ENCODE results near the gene AATK.
"Not testable (repeated sequence)": the region's sequence is repeated elsewhere in the genome, so short reads cannot be mapped to it uniquely, and the experiment has no call there.

AATK gene

GRCh38 chr17:81150377-81151077, 15.5 kb downstream of the AATK start:
- TF ChIP-seq Cebpa-rat (IDR thresholded peaks at IDR 0.05): no peak
- Histone ChIP-seq H4K20me1 (no peaks in the 10 kb centered on the region), H3K4me1 (peaks cover 57% of the 10 kb centered on the region), H3K9me3 (no peaks in the 10 kb centered on the region), H3K27me3 (0 out of 2 replicates have a peak, but pooled peaks cover 7% of the 10 kb centered on the region), H3K36me3 (no peaks in the 10 kb centered on the region), H3K4me2 (peak overlapping the region; percentile 44; the same call in 1 of the 2 replicates), H3K27ac (no peak overlapping the region), H3K4me3 (no peak overlapping the region), H3K9ac (no peak overlapping the region)

- 0 out of 2 replicates have a peak, but pooled peaks cover 7% of the 10 kb centered on the region for H3K27me3 ChIP-seq
- H3K9ac ChIP-seq: no peak overlapping the region
- TF ChIP-seq Cebpa-rat (IDR thresholded peaks at IDR 0.05): no peak
- no peaks in the 10 kb centered on the region for H3K9me3 ChIP-seq
- no peak overlapping the region for H3K27ac ChIP-seq
- H4K20me1 ChIP-seq: no peaks in the 10 kb centered on the region
- no peak overlapping the region for H3K4me3 ChIP-seq
- H3K4me2 ChIP-seq: peak overlapping the region; percentile 71
- no peaks in the 10 kb centered on the region for H3K36me3 ChIP-seq
- peaks cover 70% of the 10 kb centered on the region for H3K4me1 ChIP-seq
Observed at GRCh38 chr17:81148986-81149533, 17.0 kb downstream of the AATK start.

- Histone ChIP-seq H3K4me1 (peaks cover 70% of the 10 kb centered on the region), H3K4me3 (no peak overlapping the region), H3K27me3 (0 out of 2 replicates have a peak, but pooled peaks cover 7% of the 10 kb centered on the region), H3K9me3 (no peaks in the 10 kb centered on the region), H3K27ac (no peak overlapping the region), H3K36me3 (no peaks in the 10 kb centered on the region), H3K9ac (no peak overlapping the region), H4K20me1 (no peaks in the 10 kb centered on the region), H3K4me2 (peak overlapping the region; percentile 71)
- TF ChIP-seq Cebpa-rat (IDR thresholded peaks at IDR 0.05): no peak
Observed at GRCh38 chr17:81148571-81148970, 17.4 kb downstream of the AATK start.

- Histone ChIP-seq H3K36me3 (no peaks in the 10 kb centered on the region), H3K9ac (no peak overlapping the region), H4K20me1 (no peaks in the 10 kb centered on the region), H3K4me2 (no peak overlapping the region), H3K9me3 (no peaks in the 10 kb centered on the region), H3K27ac (no peak overlapping the region), H3K4me1 (peaks cover 70% of the 10 kb centered on the region), H3K27me3 (0 out of 2 replicates have a peak, but pooled peaks cover 7% of the 10 kb centered on the region), H3K4me3 (no peak overlapping the region)
- no peak for TF ChIP-seq Cebpa-rat (IDR thresholded peaks at IDR 0.05)
Observed at GRCh38 chr17:81147701-81148100, 18.3 kb downstream of the AATK start.

GRCh38 chr17:81146208-81146607, 19.8 kb downstream of the AATK start:
- not testable (repeated sequence) for H3K36me3 ChIP-seq, H3K27me3 ChIP-seq, H4K20me1 ChIP-seq, H3K4me3 ChIP-seq, H3K4me2 ChIP-seq, H3K9me3 ChIP-seq, H3K9ac ChIP-seq, H3K27ac ChIP-seq
- peaks cover 71% of the 10 kb centered on the region for H3K4me1 ChIP-seq

- Histone ChIP-seq H3K9ac (0 out of 2 replicates have a peak overlapping the region, but pooled peaks have one; percentile 41), H3K36me3 (no peaks in the 10 kb centered on the region), H3K9me3 (no peaks in the 10 kb centered on the region), H3K27ac (no peak overlapping the region), H4K20me1 (no peaks in the 10 kb centered on the region), H3K4me3 (no peak overlapping the region), H3K4me1 (peaks cover 76% of the 10 kb centered on the region), H3K27me3 (no peaks in the 10 kb centered on the region), H3K4me2 (peak overlapping the region; percentile 91)
- TF ChIP-seq Cebpa-rat (IDR thresholded peaks at IDR 0.05): no peak
Observed at GRCh38 chr17:81144423-81144781, 21.6 kb downstream of the AATK start.

- Histone ChIP-seq H3K4me3 (no peak overlapping the region), H3K4me1 (peaks cover 76% of the 10 kb centered on the region), H3K9ac (0 out of 2 replicates have a peak overlapping the region, but pooled peaks have one; percentile 41), H3K9me3 (no peaks in the 10 kb centered on the region), H4K20me1 (no peaks in the 10 kb centered on the region), H3K27ac (no peak overlapping the region), H3K27me3 (no peaks in the 10 kb centered on the region), H3K36me3 (no peaks in the 10 kb centered on the region), H3K4me2 (peak overlapping the region; percentile 91)
- no peak for TF ChIP-seq Cebpa-rat (IDR thresholded peaks at IDR 0.05)
Observed at GRCh38 chr17:81143717-81144422, 22.2 kb downstream of the AATK start.

GRCh38 chr17:81143200-81143527, 22.9 kb downstream of the AATK start:
- no peaks in the 10 kb centered on the region for H3K27me3 ChIP-seq
- peak overlapping the region; percentile 62 for H3K27ac ChIP-seq
- no peak overlapping the region for H3K4me3 ChIP-seq
- H3K4me1 ChIP-seq: peaks cover 70% of the 10 kb centered on the region
- no peak for TF ChIP-seq Cebpa-rat (IDR thresholded peaks at IDR 0.05)
- no peaks in the 10 kb centered on the region for H3K9me3 ChIP-seq
- no peaks in the 10 kb centered on the region for H4K20me1 ChIP-seq
- H3K4me2 ChIP-seq: peak overlapping the region; percentile 91
- no peaks in the 10 kb centered on the region for H3K36me3 ChIP-seq
- H3K9ac ChIP-seq: no peak overlapping the region

- no peak for TF ChIP-seq Cebpa-rat (IDR thresholded peaks at IDR 0.05)
- H3K4me1 ChIP-seq: peaks cover 69% of the 10 kb centered on the region
- no peaks in the 10 kb centered on the region for H3K36me3 ChIP-seq
- no peaks in the 10 kb centered on the region for H3K9me3 ChIP-seq
- no peaks in the 10 kb centered on the region for H4K20me1 ChIP-seq
- peak overlapping the region; percentile 91 for H3K4me2 ChIP-seq
- H3K4me3 ChIP-seq: no peak overlapping the region
- H3K27me3 ChIP-seq: no peaks in the 10 kb centered on the region
- no peak overlapping the region for H3K9ac ChIP-seq
- H3K27ac ChIP-seq: peak overlapping the region; percentile 62
Observed at GRCh38 chr17:81142301-81143199, 23.5 kb downstream of the AATK start.
